Right hindlimb (tissue), 1 donor: ENCODE measurements around the gene RPLP1.
A peak's percentile ranks its signal among the peaks of the same experiment; 100 is the strongest.

Experiments
- DNase-seq: peaks from one replicate; pipeline ENCODE4 v3.0.0-alpha.2; 2018

Gene RPLP1

DNA sequence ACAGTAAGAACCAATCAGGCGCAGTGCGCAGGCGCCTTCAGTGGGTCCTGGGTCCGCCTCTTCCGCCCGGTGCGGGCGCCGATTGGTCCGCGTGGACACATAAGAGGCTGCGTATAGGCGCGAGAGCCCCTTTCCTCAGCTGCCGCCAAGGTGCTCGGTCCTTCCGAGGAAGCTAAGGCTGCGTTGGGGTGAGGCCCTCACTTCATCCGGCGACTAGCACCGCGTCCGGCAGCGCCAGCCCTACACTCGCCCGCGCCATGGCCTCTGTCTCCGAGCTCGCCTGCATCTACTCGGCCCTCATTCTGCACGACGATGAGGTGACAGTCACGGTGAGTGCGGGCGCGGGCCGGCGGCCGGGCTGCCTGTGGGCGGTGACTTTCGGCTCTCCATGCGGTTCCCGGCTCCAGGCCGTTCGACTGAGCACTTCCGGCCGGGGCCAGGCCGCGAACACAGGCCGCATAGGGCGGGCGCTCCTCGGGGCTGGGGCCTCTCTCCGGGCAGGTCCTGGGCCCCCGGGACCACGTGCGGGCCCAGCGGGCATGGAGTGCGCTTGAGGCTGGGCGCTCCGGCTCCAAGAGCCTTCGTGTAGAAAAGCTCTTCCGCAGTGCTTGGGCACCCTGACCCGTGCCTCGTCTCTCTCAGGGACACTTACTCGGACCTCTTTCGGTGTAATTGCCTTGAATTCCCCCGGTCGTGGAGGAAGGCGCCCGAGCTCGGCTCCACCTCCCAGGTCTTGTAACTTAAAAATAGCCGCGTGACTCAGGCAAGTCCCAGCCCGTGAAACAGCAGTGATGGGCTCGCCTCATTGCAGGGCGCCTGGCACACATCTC, at the start of gene RPLP1:
RPLP1 (plus strand) TSS at position 127 of the 830 bp plus-strand sequence; CDS start at position 258, 131 bp downstream.
- peak; percentile 97 for DNase-seq

GRCh38 chr15:69403594-69403993, 49.0 kb upstream of the RPLP1 start:
- DNase-seq = no peak

DNA sequence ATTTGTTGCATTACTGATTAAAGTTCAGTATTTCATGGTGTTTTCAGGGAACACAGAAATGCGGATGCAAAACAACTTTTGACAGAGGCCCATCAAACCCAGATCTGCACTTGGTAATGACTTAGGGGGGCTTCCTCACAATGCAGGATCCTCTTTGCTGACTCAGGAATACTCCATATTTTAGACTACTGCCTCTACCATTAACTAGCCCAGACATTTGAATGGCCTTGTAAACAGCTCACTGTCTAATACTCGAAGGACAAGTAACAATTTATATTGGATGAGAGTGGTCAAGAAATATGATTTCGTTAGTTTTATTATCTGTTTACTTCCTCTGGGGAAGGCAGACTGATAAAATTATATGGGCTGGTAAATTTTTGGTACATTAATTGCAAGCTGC, 47.5 kb upstream of the RPLP1 start:
- no peak for DNase-seq

DNA sequence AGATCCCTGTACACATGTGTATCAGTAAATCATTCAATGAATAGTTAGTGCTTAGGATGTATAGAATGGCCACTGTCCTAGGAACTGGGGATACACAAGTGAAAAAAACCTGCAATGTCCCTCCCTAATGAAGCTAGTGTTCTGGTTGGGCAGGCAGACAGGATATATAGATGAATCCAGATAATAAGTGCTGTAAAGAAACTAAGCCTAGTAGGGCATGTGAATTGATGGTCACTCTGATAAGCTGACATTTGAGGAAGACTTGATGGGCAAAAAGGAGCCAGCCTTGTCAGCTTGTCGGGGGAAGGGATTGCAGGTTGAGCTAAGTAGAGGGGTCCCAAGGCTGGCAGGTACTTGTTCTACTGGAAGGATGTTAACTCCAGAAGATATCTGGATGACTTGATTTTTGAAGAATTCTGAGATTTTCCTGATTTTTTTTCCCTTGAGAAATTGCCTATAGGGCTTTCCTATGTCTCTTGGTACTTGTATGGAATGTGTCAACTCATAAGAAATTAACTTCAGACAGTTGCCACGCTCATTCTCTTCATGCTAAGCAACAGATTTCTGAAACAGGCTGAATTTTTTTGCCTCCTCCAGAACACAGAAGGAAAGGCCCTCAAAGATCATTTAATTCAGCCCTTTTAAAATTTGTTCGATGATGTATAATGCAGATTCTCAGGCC, 44.8 kb upstream of the RPLP1 start:
- no peak for DNase-seq

DNA sequence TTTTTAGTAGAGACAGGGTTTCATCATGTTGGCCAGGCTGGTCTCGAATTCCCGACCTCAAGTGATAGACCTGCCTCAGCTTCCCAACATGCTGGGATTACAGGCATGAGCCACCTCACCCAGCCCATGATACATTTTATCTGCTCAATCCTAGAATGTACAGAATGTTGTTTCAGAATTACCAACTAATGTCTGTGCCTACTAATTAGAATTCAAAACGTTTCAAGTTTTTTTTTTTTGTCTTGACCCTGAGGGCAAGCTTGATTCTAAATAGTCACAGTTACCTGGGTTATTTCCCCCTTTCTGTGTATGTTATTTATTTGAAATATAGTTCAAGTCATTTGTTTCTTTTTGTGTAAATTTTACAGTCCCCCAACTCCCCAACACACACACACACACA, 43.8 kb upstream of the RPLP1 start:
- DNase-seq = no peak

DNA sequence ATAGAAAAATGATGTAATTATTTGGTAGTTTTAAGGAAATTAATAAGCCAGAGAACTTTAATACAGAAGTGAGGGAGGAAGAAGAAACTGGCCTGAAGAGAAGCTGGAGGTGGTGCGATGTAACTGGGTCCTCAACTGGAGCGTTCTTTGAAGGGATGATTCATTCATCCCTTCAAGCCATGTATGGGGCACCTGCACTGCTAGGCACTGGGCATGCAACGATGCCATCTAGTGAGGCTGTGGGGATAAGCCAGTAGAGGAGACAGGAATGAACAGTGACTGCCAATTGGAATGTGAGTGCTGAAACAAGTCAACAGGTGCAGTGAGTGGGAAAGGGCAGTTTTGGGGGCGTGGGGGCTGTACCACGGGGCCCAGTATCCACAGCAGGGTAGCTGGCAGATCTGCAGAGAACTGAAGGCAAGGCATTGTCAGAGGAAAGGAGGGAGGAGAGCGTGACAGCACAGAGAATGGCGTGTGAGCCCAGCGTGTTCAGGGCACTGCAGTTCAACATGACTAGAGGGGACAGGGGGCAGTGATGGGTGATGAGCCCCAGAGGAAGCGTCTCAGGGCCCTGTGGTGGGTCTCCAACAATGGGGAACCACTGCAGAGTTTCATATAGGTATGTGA, 42.3 kb upstream of the RPLP1 start:
- no peak for DNase-seq

DNA sequence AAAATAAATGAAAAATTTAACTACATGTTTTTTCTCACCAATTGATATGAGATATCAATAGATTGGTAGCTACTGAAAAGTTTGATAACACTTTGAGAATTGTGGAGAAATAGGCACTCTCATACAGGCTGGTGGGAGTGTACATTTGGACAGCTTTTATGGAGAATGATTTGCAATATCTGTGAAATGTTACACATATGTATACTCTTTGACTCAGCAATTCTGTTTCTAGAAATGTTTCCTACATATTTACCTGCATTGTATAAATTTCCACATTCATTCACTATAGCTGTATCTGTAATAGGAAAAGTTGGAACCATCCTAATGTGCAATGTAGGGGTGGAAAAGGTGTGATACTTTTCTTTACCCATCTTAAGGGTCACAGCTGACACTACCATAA, 40.3 kb upstream of the RPLP1 start:
- DNase-seq = no peak

DNA sequence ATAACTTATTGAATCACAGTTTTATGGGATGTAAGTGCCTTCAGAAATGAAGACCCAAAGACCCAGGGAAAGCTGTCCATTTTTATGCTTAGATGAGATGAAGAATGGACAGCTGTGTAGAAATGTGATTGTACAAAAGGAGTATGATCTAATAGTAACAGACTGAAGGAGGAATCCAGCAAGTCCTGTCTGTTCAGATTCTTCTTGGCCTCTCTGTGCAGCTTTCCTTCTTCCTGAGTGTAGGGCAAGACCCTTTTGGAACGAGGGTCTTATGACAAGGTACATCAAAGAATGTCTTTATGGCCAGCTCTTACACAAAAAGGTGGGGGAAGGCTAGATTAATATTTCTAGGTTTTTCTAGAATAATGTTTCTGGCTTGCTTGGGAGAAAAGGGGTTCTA, 39.9 kb upstream of the RPLP1 start:
- DNase-seq = no peak

DNA sequence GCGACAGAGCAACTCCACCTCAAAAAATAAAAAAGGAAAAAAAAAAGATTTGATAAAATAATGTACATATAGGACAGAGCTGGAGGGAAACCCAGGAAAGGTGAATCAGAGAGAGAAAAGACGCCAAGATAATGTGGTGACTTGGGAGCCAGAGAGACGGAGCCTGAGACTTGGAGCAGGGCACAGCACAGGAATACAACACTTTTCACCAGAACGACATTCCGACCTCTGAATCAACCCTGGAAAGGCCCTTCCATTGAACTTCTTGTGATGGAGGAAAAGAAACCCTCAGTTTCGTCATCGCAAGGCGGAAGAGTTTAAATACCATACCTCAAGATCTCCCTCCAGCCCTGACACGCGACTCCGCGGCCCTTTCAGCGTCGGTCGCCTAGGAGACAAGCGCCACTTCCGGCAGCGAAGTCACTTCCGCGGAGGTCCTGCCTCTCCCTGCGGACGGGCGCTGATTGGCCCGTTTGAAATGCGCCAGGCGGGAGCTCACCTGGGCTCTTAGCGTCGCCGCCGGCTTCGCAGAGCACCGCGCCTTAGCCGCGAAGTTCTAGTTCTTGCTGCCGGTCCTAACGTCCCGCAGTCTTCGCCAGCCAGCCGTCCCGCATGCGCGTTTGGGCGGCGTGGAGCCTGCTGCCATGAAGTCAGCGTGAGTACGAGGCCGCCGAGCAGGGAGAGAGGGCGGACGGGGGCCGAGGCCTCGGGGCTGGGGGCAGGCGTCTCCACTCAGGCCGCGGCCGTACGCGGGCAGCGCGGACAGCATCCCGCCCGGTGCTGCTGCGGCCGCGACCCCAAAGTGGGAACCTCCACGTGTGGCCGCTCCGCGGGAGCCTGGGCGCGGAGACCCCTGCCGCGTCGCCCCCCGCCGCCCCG, 38.6 kb upstream of the RPLP1 start, which contains the start of gene KIF23:
KIF23 (plus strand) TSS at position 528 of the 879 bp plus-strand sequence; CDS start at position 645, 117 bp downstream.
- DNase-seq = peak; percentile 95

DNA sequence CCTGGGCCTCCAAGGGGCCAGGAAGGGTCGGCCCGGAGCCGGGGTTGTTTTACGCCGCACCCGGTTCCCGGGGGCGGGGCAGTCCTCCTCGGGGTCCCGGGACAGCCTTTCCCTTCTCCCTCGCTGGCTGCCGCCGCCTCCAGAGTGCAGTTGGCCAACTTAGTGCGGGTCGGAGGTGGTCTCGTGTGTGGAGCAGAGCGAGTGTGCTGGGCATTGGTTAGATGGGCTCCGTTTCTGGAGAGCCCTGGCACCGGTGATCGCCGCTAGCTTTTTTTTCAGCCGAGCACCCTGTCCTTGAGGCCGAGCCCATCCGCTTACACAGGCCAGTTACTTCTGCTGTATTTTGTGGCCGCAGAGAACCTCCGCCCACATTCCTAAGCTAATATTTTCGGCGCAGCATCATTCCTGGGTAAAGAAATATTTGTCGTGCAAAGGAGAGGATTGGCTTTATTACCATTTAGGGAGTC, 37.9 kb upstream of the RPLP1 start:
- DNase-seq = peak; percentile 68

- DNase-seq = no peak
These were observed 37.2 kb upstream of the RPLP1 start for GRCh38 chr15:69415381-69415780.

GRCh38 chr15:69417581-69417980, 35.0 kb upstream of the RPLP1 start:
- DNase-seq = no peak

DNA sequence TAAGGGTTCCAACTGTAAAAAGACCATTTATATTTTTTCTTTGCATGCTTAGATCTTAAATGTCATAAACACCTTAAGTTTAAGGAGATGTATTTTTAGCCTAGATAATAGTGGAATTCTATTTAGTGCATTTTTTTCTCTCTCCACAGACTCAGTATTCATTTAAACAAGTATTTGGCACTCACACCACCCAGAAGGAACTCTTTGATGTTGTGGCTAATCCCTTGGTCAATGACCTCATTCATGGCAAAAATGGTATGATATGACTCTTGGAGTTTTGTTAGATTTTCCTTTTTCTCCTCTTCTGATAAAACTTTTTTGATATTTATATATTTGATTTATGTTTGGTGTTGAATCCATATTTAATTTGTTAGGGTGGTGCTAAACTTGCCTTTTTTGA, 31.1 kb upstream of the RPLP1 start:
- no peak for DNase-seq

GRCh38 chr15:69422336-69422895, 30.2 kb upstream of the RPLP1 start:
- no peak for DNase-seq

DNA sequence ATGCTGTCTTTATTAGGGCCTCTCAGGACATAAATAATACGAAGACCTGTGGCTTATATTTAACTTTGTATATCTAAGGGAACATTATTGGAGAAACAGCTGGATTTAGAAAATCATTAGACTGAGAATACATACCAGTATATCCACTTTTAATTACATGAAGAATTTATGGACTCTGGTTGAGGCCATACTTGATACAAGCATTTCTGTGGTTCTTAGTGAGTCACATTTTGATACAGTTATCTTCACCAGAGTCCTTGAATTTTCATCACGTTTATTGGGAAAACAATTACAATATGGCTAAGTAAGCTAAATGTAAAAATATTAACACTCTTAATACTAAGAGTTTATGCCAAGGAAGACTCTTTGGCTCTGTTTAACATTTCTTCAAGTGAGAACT, 28.6 kb upstream of the RPLP1 start:
- no peak for DNase-seq

DNA sequence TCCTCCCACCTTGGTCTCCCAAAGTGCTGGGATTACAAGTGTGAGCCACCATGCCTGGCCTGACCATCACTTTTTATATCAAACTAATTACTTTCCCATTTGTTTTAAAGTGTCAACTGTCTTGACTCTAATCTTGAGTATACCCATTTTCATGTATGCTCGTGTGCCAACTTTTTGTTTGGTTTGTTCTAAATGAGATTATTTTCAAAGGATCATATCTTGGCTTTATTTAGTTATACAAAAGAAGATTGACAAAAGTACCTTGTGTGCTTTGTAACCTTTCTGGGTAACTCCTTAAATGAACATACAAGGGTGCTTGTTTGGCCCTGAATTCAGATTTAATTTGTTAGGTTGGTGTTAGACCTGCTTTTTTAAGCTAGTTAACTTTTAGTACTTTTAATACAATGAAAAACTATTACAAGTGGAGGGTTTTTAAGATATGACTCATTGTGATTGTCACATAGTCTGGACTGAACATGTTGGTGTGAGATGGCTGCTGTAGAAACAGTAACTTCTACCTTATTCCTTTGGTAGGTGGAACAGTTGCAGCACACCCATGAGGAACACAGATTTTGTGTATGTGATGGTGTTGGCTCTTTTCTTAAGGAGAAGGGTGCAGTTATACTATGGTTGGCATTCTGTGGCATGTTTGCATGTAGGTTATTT, 27.7 kb upstream of the RPLP1 start:
- DNase-seq = no peak

DNA sequence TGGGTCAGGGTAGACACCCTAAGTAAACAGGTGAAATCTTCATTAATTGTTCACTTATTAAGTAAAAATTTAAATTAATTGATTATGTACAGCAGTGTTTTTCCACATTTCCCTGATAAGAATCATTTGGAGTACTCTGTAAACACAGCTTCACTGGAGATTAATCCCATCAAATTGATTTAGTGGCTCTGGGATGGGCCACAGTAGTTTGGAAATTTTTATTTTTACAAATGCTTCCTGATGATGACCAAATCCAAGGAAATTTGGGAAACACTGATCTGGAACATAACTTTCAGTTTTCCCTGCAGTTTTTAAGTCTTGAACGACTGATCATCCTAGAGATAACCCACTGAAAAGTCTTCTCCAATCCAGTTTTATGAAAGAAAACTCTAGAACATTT, 18.8 kb upstream of the RPLP1 start:
- DNase-seq = no peak

- no peak for DNase-seq
These were observed 18.4 kb upstream of the RPLP1 start for GRCh38 chr15:69434238-69434637.

GRCh38 chr15:69434679-69435078, 17.9 kb upstream of the RPLP1 start:
- no peak for DNase-seq

GRCh38 chr15:69435985-69436384, 16.6 kb upstream of the RPLP1 start:
- DNase-seq = no peak

- DNase-seq = no peak
These were observed 15.7 kb upstream of the RPLP1 start for GRCh38 chr15:69436951-69437350.

DNA sequence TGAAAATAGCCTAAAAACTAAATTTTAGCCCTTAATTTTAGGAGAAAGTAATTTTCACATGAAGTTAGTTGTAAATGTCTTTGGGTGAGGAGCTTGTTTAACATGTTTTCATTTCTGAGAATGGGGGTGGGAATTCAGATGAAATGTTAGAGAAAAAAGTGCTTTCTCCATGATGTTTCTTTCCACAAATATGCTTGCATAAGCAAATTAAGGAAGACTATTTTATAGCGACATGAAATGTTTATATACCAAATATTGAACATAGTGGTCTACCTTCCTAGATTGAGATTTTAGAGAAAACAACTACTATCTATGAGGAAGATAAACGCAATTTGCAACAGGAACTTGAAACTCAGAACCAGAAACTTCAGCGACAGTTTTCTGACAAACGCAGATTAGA, 13.0 kb upstream of the RPLP1 start:
- DNase-seq = no peak
